OCI-LY3 (cell line): ENCODE results near the gene PIK3C3.

Experiments used
- EZH2phosphoT487 ChIP-seq: fragments of 200-600 bp; shearing (Covaris generic); IDR thresholded peaks from 2 replicates; pipeline ENCODE4 v1.6.1; 2018; ENCODE audit warnings: antibody characterized with exemption, mixed run types, low read depth
- TF ChIP-seq, protein P1 (sequence below): fragments of 200-600, 300-600 bp; sonication (generic); IDR thresholded peaks from 2 replicates; pipeline ENCODE4 v1.5.1; 2014; ENCODE audit warnings: antibody characterized with exemption, low read length, low read depth

DNA sequence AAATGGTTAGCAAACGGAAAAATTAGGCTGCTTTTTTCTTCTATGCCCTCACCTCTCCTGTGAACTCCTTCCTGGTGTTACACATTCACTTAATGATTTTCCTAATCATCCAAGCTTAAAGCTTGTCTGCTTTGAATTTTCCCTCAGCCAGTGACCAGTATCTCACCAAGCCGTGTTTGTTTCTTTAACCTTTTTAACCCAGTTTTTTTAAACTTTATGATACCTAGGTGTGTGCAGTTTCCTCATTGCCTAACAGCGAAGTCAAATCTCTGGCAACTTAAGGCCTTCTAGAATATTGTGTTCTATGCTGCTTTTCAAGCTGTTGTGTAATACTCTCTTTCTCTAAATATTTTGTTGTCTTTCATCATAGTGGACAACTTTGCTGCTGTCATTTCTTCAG lies 113.0 kb downstream of the PIK3C3 start:
- TF ChIP-seq, protein P1, sequence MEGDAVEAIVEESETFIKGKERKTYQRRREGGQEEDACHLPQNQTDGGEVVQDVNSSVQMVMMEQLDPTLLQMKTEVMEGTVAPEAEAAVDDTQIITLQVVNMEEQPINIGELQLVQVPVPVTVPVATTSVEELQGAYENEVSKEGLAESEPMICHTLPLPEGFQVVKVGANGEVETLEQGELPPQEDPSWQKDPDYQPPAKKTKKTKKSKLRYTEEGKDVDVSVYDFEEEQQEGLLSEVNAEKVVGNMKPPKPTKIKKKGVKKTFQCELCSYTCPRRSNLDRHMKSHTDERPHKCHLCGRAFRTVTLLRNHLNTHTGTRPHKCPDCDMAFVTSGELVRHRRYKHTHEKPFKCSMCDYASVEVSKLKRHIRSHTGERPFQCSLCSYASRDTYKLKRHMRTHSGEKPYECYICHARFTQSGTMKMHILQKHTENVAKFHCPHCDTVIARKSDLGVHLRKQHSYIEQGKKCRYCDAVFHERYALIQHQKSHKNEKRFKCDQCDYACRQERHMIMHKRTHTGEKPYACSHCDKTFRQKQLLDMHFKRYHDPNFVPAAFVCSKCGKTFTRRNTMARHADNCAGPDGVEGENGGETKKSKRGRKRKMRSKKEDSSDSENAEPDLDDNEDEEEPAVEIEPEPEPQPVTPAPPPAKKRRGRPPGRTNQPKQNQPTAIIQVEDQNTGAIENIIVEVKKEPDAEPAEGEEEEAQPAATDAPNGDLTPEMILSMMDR = no peak
- TF ChIP-seq EZH2phosphoT487 = no peak
